Stimulated activated CD4-positive, alpha-beta T cell treated with anti-CD3 and anti-CD28 coated beads, Interleukin-12 subunit alpha, Interleukin-12 subunit beta, amount 100 ng/mL, for 4 hours (primary cell): ENCODE data around the gene NUP210L.
"Not testable (repeated sequence)": the region's sequence is repeated elsewhere in the genome, so short reads cannot be mapped to it uniquely, and the experiment has no call there.

Experiments
- DNase-seq: peaks from one replicate; pipeline ENCODE4 v3.0.0-alpha.2; 2020

NUP210L gene

DNA sequence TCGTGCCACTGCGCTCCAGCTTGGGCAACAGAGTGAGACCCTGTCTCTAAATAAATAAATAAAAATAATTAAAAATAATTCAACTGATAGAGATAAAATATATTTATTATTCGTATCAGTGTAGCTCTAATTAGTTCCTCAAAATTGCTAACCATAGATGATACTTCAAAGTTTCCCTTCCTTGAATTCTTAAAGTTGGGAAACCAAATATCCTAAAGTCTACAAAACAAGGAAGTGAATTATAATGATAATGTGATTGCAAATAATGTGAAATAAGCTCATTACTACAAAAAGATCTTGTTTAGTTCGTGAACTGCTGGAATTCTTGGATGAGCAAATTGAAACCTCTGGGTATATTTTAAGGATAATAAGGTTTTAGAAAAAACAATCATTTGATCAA lies 60.5 kb downstream of the NUP210L start:
- DNase-seq, result no peak

DNA sequence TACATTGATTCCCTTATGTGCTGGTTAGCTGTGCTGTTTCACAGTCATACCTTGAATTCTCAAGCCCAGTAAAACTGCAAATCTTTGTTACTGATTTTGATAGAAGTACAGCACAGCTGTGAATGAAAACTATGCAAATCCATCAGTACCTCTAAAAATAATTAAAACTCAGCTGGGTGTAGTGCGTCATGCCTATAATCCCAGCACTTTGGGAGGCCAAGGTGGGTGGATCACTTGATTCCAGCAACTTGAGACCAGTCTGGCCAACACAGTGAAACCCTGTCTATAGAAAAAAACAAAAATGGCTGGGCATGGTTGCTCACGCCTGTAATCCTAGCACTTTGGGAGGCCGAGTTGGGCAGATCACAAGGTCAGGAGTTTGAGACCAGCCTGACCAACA lies 61.2 kb downstream of the NUP210L start:
- no peak for DNase-seq

DNA sequence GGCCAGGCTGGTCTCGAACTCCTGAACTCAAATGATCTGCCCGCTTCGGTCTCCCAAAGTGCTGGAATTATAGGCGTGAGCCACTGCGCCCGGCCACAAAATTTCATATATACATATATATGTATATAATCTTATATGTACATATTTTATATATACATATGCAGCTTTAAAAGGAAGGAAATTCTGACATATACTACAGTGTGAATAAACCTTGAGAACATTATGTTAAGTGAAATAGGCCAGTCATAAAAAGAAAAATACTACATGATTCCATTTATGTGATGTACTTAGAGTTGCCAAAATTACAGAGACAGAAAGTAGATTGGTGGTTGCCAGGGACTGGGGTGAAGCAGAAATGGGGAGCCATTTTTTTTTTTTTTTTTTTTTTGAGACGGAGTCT lies 63.2 kb downstream of the NUP210L start:
- DNase-seq, result no peak

DNA sequence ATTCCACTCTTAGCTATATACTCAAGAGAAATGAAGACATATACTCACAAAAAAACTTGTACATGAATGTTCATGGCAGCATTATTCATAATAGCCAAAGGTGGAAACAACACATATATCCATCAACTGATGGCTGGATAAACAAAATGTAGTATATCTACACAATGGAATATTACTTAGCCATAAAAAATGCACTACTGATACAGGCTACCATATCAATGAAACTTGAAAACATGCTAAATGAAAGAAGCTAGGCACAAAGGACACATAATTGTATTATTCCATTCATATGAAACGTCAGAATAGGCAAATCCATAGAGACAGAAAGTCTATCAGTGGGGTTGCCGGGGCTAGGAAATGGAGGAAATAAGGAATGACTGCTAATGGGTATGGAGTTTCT lies 67.3 kb downstream of the NUP210L start:
- no peak for DNase-seq

DNA sequence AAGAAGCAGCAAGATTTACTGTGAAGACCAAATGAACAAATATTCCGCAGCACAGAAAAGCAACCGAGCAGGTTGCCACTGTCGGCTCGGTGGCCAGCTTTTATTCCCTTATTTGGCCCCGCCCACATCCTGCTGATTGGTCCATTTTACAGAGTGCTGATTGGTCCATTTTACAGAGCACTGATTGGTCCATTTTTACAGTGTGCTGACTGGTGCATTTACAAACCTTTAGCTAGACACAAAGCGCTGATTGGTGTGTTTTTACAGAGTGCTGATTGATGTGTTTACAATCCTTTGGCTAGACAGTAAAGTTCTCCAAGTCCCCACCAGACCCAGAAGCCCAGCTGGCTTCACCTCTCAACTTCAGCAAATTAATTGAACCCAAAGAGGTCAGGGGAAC lies 71.8 kb downstream of the NUP210L start:
- DNase-seq, result not testable (repeated sequence)

DNA sequence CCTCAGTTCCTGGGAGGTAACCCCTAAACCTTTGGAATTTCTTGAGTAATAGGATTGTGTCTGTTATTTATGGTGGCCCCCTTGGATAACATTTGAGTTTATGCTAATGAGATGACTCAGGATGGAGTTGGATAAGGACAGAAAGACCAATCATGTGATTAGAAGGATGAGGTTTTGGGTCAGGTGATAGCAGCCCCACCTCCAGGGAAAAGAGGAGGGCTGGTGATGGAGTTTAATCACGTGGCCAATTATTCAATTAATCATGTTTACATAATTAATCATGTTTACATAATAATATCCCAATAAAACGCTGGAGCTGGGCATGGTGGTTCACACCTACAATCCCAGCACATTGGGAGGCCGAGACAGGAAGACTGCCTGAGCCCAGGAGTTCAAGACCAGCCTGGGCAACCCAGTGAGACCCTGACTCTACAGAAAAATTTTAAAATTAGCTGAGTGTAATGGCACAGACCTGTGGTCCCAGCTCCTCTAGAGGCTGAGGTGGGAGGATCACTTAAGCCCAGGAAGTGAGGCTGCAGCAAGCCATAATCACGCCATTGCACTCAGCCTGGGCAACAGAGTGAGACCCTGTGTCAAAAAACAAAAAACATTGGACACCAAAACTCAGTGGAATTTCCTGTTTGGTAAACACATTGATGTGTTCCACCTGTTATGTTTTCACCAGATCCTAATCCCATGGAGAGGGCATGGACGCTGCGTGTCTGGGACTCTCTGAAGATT lies 73.3 kb downstream of the NUP210L start:
- DNase-seq, result no peak

DNA sequence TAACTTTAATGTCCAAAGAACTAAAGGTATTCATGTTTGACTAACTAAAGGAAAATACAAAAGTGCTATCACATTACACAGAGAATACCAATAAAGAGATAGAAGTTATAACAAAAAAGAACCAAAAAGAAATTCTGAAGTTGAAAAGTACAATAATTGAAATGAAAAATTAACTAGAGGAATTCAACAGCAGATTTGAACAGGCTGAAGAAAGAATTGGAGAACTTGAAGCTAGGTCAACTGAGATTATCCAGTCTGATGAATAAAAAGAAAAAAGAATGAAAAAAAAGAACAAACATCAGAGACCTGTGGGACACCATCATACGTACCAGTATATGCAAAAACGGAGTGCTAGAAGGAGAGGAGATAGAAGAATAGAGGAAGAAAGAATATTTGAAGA lies 78.5 kb downstream of the NUP210L start:
- no peak for DNase-seq

DNA sequence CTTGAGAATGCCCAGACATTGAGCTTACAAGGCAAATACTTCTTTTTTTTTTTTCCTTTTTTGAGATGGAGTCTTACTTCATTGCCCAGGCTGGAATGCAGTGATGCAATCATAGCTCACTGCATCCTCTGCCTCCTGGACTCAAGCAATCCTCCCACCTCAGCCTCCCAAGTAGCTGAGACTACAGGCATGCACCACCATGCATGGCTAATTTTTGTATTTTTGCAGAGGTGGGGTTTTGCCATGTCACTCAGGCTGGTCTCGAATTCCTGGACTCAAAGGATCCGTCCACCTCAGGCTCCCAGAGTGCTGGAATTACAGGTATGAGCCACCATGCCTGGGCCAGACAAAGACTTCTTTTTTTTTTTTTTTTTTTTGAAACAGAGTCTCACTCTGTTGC lies 79.1 kb downstream of the NUP210L start:
- DNase-seq, result no peak

DNA sequence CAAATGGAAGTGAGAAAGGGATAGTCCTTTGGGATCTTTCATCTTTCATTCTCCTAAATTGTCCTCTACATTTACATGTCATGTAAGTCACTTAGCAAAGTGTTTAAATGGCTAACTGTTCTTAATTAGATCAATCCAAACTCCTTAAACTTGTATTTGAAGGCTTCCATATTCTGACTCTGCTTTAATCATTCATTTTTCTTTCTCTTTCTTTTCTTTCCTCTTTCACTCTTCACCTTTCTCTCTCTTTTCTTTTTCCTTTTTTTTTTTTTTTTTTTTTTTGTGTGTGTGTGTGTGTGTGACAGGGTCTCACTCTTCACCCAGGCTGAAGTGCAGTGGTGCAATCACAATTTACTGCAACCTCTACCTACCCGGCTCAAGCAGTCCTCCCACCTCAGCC lies 92.6 kb downstream of the NUP210L start:
- no peak for DNase-seq

DNA sequence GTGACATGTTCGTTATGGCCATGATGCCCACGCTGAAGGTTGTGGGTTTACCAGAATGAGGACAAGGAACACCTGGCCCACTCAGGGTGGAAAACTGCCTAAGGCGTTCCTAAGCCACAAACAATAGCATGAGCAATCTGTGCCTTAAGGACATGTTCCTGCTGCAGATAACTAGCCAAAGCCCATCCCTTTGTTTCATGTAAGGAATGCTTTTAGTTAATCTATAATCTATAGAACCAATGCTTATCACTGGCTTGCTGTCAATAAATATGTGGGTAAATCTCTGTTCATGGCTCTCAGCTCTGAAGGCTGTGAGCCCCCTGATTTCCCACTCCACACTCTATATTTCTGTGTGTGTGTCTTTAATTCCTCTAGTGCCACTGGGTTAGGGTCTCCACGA lies 107.4 kb downstream of the NUP210L start:
- not testable (repeated sequence) for DNase-seq

DNA sequence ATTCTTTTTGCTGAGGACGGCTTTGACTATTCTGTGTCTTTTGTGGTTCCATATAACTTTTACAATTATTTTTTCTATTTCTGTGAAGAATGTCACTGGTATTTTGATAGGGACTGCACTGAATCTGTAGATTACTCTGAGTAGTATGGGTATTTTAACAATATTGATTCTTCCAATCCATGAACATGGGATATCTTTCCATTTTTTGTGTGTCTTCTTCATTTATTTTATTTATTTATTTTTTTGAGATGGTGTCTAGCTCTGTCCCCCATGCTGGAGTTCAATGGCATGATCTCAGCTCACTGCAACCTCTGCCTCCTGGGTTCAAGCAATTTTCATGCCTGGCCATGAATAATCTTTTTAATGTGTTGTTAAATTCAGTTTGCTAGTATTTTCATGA lies 121.2 kb downstream of the NUP210L start:
- not testable (repeated sequence) for DNase-seq

DNA sequence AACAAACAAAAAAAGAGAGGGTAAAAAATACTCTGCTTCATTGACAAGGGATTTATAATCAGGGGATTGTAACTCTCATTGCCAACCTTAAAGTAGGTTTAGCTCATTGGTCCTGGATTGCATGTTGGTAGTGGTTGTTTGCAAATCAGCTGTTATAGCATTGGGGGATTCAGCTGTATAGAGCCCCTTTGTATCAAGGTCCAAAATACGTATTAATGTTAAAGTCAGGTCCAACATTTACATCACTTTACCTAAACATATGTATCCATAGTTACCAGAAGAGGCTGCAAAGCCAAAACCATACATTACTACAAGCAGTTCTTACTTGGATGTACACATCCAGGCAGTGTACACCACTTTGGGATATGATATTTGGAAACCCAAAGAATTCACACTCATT lies 134.9 kb downstream of the NUP210L start:
- no peak for DNase-seq

DNA sequence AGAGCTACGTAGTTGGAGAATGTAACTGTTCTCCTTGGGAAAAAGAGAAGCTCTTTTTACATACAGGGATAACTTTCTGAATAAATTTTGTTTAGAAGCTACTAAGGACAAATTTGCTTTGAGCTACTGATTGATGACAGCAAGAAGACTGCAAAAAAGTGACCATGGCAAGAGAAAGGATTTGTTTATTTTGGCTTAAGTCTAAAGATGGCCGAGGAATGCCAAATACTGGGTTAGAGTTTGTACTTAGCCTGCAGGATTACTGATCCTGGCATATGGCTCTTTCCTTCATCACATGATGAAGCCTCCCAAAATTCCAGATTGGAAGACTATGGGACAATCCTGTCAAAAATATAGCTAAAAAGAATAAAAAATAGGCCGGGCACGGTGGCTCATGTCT lies 135.6 kb downstream of the NUP210L start:
- DNase-seq, result no peak

DNA sequence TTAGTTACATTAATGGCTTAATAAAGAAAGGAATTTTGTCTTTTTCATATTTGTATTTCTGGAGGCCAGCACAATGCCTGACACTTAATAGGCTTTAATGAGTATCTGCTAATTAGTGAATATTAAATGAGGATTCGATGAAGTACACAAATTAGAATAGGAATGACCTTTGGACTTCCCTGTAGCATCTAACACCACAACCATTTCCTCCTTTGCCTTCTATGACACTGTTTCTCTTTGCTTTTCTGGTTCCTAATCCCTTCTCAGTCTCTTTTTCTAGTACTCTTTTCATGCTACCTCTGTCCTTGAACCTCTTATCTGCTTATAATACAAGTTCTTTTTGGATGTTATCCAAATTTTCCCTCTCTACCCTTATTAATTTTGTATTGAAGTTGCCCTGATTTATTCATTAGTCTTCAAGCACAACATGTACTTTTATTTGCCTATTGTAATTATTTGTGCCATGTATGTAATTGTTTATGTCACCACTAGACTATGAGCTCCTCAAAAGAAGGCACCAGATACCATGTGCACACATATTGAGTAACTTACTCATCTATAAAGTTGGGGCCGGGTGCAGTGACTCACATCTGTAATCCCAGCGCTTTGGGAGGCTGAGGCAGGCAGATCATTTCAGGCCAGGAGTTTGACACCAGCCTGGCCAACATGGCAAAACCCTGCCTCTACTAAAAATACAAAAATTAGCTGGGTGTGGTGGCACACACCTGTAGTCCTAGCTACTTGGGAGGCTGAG lies 140.5 kb downstream of the NUP210L start:
- no peak for DNase-seq

DNA sequence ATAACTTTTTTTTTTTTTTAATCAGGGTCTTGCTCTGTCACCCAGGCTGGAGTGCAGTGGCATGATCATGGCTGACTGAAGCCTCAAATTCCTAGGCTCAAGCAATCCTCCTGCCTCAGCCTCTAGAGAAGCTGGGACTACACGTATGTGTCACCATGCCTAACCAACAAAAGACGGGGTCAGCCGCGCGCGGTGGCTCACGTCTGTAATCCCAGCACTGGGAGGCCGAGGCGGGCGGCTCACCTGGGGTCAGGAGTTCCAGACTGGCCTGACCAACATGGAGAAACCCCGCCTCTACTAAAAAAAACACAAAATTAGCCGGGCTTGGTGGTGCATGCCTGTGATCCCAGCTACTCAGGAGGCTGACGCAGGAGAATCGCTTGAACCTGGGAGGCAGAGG lies 142.3 kb downstream of the NUP210L start:
- not testable (repeated sequence) for DNase-seq

DNA sequence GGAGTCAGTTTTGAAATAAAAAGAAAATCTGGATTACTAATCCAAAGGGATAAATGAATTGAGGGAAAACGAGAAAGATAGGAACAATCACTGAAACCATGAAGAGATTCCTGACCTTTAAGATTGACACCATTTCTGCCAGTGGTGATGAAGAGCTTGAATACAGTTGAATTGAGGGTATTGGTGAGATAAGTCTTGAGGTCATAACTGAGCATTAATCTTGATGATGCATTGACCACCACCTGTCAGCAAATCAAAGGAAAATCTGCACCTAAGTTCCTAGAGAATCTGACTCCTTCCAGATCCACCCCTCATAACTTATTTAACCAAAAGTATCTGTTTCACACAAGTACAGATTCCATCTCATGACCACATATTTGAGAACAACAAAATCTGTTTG lies 142.7 kb downstream of the NUP210L start:
- no peak for DNase-seq

DNA sequence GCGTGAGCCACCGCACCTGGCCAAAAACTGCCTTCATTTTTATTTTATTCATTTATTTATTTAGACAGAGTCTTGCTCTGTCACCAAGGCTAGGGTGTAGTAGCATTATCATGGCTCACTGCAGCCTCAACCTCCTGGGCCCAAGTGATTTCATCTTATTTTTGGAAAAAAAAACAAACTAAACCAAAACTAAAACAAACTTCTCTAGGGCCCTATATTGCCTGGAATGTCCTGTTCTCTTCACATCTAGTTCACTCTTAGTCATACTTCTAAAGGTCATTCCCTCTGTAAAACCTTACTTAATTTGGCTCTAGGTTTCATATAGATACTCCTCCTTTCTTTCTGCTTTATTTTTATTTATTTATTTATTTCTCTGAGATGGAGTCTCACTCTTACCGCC lies 148.7 kb downstream of the NUP210L start:
- no peak for DNase-seq

DNA sequence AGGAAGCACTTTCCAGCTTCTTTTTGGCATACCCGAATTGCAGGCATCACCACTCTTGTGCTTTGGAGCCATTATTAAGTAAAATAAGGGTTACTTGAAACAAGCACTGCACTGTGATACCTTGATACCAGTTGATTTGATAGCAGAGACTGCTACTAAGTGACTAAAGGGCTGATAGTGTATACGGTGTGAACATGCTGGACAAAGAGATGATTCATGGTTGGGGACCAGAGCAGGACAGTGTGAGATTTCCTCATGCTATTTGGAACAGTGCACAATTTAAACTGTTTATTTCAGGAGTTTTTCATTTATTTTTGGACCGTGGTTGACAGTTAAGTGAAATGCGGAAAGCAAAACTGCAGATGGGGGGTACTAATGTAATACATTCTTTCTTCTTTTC lies 154.5 kb downstream of the NUP210L start:
- DNase-seq, result no peak

DNA sequence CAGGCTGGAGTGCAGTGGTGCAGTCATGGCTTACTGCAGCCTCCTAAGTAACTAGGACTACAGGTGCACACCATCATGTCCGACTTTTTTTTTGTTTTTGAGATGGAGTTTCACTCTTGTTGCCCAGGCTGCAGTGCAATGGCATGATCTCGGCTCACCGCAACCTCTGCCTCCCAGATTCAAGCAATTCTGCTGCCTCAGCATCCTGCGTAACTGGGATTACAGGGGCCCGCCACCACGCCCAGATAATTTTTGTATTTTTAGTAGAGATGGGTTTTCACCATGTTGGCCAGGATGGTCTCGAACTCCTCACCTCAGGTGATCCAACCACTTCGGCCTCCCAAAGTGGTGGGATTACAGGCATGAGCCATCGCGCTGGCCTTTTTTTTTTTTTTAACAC lies 158.0 kb downstream of the NUP210L start:
- not testable (repeated sequence) for DNase-seq

DNA sequence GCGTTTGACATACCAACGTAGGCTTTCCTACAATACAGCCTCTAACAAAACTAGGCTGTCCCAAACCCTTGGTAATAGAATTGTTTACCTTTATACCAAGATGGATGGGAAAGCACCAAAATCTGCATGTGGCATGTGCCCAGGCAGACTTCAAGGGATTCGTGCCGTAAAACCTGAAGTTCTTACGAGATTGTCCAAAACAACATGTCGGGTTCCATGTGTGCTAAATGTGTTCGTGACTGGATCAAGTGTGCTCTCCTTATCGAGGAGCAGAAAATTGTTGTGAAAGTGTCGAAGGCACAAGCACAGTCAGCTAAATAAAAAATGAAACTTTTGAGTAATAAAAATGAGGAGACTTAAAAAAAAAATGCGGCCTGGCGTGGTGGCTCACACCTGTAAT lies 159.2 kb downstream of the NUP210L start:
- DNase-seq, result no peak

DNA sequence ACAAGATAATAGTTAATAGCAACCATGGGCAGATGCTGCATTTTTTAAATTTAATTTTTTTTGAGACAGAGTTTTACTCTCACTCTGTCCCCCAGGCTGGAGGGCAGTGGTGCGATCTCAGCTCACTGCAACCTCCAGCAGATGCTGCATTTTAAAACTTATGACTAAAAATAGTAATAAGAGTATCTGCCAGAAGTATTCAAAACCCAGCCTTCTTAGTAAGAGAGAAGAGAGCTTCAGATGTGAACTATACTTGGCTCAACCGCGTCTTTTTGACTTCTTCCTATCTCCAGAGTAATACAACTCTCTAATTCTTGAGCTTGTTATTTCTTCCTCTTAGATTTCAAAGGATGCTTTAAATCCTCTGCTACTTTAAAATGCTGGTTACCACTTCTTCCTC lies 159.7 kb downstream of the NUP210L start:
- no peak for DNase-seq

DNA sequence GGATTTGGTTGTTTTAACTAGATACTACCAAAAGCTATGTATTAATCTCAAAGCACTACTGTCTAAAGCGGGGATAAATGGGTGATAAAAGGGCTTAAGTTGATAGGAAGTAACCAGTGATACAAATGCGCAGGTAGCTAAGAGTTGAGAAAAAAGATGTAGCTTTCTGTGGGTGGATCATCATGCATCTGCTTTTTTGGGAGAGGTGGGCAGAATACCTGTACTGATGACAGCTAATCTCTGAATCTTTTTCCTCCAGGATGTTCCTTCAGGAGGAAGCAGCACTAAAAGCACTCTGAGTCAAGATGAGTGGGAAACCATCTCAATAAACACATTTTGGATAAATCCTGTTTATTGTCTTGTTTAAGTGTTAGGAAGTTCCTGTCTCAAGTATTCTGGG lies 163.1 kb downstream of the NUP210L start:
- DNase-seq, result no peak

DNA sequence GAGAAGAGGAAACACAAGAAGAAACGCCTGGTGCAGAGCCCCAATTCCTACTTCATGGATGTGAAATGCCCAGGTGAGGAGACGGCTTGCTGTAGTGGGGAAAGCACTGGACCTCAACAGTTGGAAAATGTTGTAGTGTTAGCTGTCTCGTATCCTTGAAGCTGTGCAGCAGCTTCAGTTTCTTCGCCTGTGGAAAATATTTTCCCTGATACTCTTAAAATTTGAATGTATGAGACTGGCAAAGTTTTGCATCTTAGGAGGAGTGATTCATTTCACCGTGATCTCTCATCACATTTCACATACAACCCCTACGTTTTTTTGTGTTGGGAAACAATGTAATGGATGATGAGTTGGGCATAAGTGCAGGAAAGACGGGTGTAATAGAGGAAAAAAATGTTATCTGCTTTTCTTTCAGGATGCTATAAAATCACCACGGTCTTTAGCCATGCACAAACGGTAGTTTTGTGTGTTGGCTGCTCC lies 163.7 kb downstream of the NUP210L start:
- DNase-seq, result no peak

DNA sequence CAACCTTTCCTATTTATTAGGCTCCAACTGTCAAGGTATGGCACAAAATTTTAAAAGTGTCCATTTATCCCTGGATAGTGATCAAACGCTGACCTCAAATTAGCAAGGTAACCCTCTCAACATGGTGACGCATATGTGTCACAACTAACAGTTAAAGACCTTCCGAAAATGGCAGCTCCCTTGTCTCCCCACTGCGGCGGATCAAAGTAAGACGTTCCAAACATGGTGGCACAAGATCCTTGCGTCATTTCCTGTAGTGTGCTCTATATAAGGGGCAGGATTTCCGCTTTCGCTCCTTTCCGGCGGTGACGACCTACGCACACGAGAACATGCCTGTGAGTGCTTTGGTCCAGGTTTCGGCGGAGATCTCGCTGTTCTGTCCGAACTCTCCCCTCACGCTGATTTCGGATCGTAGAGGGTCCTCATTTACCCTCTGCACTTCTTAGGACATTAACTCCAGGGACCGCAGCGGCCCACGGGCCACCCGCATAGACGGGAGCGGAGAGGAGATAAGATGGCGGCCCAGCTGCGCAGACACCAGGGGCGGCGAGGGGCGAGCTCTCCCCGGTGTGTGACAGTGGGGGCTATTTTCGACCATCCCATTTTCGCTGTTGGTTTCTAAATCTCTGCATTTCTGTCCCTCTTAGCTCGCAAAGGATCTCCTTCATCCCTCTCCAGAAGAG lies 164.3 kb downstream of the NUP210L start, which contains the start of gene RPS27:
Gene RPS27, plus strand, starts transcription at position 295 of the 683 bp plus-strand sequence. Its CDS starts 35 bp downstream, at position 330.
- DNase-seq, result peak; percentile 73
